Caki2 (cell line): ENCODE data around the gene PTPRM. TPM values are rescaled to one million over a fixed set of nuclear protein-coding genes. Genes with fewer than 3 reads are reported as not detected.

Experiments used
- DNase-seq: peaks from one replicate; pipeline ENCODE4 v3.0.0-alpha.2; 2015; ENCODE audit warnings: low read depth
- in situ Hi-C: cut with HindIII; loops from 2 replicates; pipeline ENCODE4 v1.10.0; 2016; ENCODE audit warnings: low sequenced_read_pairs, low pct_unique_long_range_greater_than_20kb, mixed read lengths
- total RNA-seq: library from RNA; depleted of rRNA; stranded (reverse); fragments of >200 nt; shearing (Covaris generic); gene quantifications from 2 replicates; pipeline ENCODE4 v1.2.3, GENCODE V29; 2014; ENCODE audit warnings: low replicate concordance

PTPRM gene
- total RNA-seq, 1 experiment from 2014 or later, result 29.1 TPM

GRCh38 chr18:8290913-8291312 is 723.8 kb downstream of the PTPRM start:
- no peak for DNase-seq
- in situ Hi-C loops, result no loop called here

DNA sequence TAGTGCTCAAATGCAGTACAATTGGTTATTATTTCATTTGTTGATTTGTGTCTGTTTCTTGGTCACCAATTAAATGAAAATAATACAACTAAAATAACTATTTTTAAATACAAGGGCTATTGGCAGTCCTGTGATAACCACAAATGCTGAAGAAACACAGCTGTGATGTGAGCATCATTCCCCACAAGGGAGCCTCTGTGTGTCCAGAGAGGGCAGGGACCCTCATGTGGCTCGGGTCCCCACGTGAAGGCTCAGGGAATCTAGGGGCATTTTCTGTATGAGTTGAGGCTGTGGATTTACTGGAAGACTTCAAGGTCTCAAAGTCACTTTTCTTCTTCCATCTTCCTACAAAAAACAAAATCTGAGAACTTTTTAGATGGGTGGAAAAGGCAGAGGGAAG is 726.1 kb downstream of the PTPRM start:
- no peak for DNase-seq
- in situ Hi-C loops, result no loop called here

- in situ Hi-C loops, result no loop called here
- no peak for DNase-seq
Measured at GRCh38 chr18:8296886-8297616, 729.9 kb downstream of the PTPRM start.

GRCh38 chr18:8298186-8298585 is 731.1 kb downstream of the PTPRM start:
- DNase-seq, result no peak
- in situ Hi-C loops, result no loop called here

DNA sequence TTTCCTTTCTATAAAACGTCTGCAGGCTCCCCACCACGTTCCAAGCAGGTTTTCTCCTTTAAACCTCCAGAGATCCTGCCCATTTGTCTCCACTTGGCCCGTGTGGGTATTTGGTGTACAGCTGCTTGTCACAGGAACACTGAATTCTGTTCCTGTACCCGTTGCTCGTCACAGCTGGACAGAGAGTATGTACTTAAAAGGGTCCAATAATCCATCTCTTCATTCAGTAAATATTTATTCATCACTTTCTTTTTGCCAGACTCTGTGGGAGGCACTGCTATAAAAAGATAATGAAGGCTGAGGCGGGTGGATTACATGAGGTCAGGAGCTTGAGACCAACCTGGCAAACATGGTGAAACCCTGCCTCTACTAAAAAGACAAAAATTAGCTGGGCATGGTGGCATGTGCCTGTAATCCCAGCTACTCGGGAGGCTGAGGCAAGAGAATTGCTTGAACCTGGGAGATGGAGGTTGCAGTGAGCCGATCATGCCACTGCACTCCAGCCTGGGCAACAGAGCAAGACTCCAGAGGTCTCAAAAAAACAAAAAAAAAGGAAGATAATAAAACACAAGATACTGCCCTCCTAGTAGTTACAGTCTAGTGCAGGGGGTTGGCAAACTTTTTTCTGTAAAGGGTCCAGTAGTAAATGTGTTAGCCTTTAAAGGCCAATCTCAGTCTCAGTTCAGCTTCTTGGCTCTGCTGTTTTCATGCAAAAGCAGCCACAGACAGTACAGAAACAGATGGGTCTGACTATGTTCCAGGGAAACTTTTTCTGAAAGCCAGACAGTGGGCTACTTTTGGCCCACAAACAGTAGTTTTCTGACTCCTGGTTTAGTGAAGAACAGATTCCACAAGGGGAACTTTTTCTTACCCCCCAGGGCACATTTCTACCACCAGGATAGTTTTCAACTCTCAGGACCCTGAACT is 732.2 kb downstream of the PTPRM start:
- in situ Hi-C loops, result no loop called here
- no peak for DNase-seq

- DNase-seq, result no peak
- in situ Hi-C loops, result no loop called here
Measured at GRCh38 chr18:8300751-8301410, 733.8 kb downstream of the PTPRM start.

GRCh38 chr18:8301427-8302172 is 734.5 kb downstream of the PTPRM start:
- in situ Hi-C loops, result no loop called here
- no peak for DNase-seq

- in situ Hi-C loops, result no loop called here
- no peak for DNase-seq
Measured at GRCh38 chr18:8303151-8303755, 736.1 kb downstream of the PTPRM start.

DNA sequence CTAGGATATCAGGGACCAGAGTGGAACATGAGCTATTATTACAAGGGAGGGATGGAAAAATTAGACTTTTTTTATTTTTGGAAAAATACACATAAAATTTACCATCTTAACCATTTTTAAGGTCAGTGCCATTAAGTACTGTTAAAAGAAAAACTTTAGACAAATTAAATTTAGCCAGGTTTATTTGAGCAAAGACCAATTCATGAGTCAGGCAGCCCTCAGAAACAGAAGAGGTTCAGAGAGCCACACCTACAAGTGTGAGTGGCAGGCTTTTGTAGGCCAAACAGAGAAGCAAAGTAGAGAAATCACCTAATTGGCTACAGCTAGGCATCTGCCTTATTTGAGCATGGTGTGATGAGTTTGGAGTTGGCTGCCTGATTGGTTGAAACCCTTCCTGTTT is 740.8 kb downstream of the PTPRM start:
- in situ Hi-C loops, result no loop called here
- no peak for DNase-seq

DNA sequence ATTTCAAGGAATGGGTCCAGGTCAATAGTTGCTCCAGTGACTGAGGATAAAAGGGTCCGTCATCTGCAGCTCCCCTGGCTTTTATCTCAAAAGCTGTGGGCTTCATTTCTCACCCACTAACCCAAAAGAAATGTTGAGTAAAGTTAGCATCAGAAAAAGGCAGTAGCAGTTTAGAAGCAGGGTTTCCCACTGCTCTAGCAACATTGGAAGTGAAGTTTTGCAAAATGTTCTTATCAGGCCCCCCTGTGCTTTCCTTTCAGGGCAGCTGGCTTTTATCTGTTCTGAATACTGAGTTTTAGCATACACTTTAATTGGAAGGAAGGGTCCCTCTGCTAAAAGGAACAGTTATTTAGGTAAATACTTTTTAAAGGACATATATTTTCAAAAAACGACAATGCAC is 745.9 kb downstream of the PTPRM start:
- no peak for DNase-seq
- in situ Hi-C loops, result no loop called here

GRCh38 chr18:8314124-8314523 is 747.0 kb downstream of the PTPRM start:
- DNase-seq, result no peak

GRCh38 chr18:8319798-8320489 is 752.8 kb downstream of the PTPRM start:
- in situ Hi-C loops, result no loop called here
- DNase-seq, result no peak

More at GRCh38 chr18:8314124-8314523, 747.0 kb downstream of the PTPRM start:
- in situ Hi-C loops, result no loop called here

- in situ Hi-C loops, result no loop called here
- no peak for DNase-seq
Measured at GRCh38 chr18:8322486-8322885, 755.4 kb downstream of the PTPRM start.

GRCh38 chr18:8324343-8325065 is 757.4 kb downstream of the PTPRM start:
- in situ Hi-C loops, result no loop called here
- no peak for DNase-seq

DNA sequence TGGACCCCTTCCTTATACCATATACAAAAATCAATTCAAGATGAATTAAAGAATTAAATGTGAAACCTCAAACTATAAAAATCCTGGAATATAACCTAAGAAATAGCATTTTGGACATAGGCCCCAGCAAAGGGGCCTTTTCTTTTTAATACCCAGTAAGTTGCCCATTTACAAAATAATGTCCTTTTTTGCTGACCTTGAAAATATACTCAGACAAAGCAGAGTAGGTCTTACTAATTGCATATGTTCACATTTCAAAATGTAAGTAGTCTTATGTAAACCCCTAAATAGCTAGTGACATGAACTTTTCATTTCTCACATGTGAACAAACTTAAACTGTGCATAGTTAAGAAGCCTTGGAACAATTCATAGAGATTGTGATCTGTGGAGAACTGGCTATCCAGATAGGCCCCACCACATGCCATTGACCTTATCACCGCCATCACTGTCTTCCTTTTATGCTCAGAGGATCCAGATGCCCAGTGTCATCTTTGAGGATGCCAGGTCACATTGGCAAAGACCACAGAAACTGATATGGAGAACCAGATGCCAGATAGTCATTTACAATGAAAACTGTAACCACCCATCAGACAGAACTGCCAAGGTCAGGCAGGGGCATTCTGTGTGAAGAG is 759.8 kb downstream of the PTPRM start:
- DNase-seq, result no peak
- in situ Hi-C loops, result no loop called here

- in situ Hi-C loops, result no loop called here
Measured at GRCh38 chr18:8328126-8328525, 761.0 kb downstream of the PTPRM start.

More at GRCh38 chr18:8328126-8328525, 761.0 kb downstream of the PTPRM start:
- no peak for DNase-seq
